Measurements from ENCODE around the gene AGMAT.

GRCh38 chr1:15543589-15544568 lies 41.0 kb downstream of the AGMAT start:
- no peak for TF ChIP-seq POLR2A (IDR thresholded peaks at IDR 0.05; ENCODE audit: extremely low read depth, insufficient read length)
- TF ChIP-seq CTCF (IDR thresholded peaks at IDR 0.05; ENCODE audit: low read depth, low read length), result no peak

Measured in NB4 (cell line).